Stimulated activated CD8-positive, alpha-beta memory T cell treated with anti-CD3 and anti-CD28 coated beads, Interleukin-7, amount 100 ng/mL, for 48 hours (primary cell): ENCODE measurements around the gene GRAMD4.
A peak's percentile ranks its signal among the peaks of the same experiment; 100 is the strongest.

Experiments used
- DNase-seq, 2 donors: peaks; one replicate each; pipeline ENCODE4 v3.0.0-alpha.2; 2020; ENCODE audit warnings: low read depth in 1 of 2; ENCODE audit errors: extremely low read depth in 1 of 2

The GRAMD4 gene

GRCh38 chr22:46652847-46653331 is 32.7 kb downstream of the GRAMD4 start:
- DNase-seq, result no peak

GRCh38 chr22:46653596-46653995 is 33.4 kb downstream of the GRAMD4 start:
- DNase-seq, result peak in 1 of 2 donors; percentile 47

GRCh38 chr22:46654426-46654825 is 34.2 kb downstream of the GRAMD4 start:
- DNase-seq, result no peak

DNA sequence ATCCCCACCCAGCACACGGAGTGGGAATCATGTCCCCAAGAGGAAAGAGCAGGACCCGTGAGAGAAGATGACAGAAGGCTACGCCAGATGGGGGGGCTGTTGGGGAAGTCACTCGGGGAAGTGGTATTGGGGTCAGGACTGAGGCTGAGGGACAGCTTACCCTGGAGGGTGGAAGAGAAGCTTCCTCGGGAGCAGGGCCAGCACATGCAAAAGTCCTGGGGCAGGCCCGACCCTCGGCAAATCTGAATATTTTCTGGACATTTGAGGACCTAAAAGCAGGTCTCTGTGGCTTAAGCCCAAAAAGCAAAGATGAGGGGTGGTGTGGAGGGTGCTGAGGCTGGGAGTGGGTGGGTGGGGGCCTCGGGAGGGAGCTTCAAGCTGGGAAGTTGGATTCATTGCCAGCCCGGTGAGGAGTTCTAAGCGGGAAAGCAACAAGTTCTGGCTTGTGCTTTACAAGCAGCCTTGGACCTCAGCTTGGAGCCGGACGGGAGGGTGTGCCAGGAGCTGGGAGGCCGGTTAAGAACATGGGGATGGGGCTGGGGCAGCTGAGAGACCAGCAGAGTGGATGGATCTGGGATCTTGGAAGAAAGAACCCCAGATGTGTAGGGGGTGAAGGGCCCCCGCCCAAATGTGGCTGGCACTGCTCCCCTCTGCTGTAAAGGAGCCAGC is 34.9 kb downstream of the GRAMD4 start:
- no peak for DNase-seq

DNA sequence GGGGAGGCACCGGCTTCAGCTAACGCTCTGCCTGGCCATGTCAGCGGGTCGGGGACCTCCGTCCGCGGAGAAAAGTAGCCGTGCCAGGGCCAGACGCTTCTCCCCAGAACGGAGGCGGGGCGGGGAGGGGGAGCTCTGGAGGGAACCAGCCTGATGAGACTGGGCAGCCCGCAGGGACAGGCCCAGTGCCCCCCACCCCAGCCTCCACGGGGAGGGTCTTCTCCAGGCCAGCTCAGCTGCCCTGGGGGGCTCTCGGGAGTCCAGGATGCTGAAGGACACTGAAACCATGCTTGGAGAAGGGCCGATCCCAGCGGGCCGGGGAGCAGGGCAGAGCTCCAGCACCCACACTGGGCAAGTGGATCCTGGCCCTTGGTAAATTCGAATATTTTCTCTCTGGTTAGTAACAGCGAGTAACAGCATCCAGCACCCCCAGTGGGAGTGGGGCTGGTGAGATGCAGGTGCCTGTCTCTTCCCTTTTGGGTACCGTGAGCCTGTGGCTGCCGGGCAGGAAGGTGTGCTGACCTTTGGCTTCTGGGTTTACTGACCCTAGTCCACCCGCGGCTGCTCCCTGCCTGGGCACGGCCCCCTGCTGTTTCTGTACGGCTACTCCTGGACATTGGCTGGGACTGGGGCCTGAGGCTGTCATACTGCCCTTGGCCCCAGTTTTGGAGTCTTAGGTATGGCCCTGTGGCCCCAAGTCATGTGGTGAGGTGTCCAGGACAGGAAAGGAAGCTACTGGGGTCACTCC is 35.8 kb downstream of the GRAMD4 start:
- no peak for DNase-seq

GRCh38 chr22:46656856-46657654 is 36.9 kb downstream of the GRAMD4 start:
- DNase-seq, result no peak

- DNase-seq, result no peak
Measured at GRCh38 chr22:46657655-46657953, 37.4 kb downstream of the GRAMD4 start.

DNA sequence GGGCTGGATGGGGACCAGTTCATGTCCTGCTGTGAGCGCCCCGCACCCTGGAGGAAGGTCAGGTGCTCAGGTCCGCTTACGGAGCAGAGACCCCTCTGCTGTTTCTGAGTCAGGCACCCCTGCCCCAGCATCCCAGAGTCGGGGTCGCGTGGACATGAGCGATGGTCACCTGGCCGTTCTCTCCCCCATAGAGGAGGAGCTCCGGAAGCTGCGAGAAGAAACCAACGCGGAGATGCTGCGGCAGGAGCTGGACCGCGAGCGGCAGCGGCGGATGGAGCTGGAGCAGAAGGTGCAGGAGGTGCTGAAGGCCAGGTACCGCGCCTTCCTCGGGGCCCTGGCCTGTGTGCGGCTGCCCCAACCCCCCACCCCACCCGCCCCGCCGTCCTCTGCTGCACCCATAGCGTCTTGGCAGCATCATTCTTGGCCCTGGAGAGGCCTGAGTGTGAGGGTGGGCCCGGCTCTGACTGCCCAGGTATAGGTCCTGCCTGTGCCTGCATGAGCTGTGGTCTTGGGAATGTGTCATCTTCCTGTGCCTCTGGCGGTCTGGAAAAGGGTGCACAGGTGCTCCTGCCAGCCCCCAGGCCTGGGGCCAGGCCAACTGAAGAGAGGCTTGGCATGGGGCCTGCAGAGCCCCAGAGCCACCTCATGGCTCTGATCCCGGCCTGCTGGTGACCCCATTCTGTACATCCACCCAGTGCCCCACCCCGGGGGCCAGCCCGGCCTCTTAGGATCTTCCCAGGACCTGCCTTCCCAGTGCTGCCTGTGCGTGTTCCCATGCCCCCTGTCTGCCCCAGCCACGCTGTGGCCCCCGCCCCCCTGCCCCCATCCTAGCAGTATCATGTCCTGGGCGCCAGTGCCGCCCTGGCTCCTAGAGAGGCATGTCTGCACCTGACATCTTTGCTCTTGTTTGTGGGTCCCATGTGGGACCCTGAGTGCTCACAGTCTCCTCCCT is 38.1 kb downstream of the GRAMD4 start:
- DNase-seq, result no peak

- DNase-seq, result no peak
Measured at GRCh38 chr22:46659059-46659790, 39.0 kb downstream of the GRAMD4 start.

DNA sequence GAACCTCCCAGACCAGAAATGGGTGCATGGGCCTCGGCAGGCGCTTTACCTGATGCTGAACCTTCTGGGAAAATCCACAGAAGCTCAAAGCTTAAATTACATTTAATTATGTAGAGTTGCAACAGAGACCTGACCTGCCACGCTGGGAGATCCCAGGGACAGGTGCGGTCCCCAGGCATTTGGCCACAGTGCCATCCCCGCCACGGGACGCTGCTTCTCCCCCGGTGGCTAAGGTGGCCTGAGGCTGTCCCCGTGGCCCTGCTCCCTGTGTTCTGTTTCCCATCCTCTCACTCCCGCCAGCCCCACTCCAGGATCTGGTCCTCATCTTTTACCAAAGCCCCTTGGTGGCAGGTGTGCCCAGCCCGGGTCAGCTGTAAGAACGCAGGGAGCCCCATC is 39.6 kb downstream of the GRAMD4 start:
- DNase-seq, result no peak

DNA sequence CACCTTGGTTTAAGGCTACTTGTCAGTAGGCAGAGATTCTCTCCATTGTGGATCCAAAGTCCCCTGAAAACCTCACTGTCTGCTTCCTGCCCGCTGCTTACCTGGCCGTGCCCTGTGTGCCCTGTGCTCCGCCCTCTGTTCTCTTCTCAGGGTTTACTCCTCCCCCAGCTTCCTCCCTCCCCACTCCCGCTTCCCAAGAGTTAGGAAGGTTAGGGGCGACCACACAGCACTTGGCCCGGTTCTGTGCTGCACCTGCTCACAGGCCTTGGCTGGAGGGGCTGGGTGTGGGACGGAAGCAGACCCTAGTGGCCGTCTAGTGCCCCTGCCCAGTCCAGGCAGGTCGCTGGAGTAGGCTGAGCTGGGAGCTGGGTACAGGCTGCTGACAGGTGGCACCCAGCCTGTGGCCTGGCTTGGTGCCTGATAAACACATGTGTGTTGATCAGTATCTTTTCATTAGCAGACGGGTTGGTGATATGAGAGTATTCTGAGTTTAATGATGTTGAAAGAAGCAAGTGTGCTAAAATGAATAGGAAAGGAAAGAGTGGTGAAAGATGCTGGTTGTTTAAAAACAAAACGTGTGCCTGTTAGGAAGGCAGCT is 40.5 kb downstream of the GRAMD4 start:
- no peak for DNase-seq

DNA sequence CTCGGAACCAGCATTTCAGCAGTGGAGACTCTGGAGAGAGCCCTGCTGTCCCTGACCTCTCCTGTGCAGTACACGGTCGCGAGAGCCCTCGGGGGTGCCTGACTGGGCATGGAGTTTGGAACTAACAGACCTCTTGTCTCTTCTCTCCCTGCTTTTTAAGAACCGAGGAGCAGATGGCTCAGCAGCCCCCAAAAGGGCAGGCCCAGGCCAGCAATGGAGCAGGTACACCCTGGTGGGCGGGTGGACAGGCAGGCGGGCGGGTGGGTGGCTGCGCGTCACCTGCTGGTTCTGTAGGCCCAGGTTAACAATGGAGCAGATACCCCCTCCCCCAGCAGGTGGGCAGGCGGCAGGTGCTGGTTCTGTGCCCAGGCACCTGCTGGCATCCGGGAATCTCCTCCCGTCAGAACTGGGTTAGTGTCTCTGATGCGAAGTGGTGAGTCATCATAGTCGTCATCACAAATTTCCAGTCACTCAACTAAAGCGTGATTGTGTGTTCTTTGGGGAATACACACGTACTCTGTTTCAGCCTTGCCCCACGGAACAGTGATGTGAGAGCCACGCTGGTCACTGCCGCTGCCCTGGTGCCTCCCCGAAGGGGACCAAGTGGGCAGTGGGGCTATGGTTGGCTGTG is 41.1 kb downstream of the GRAMD4 start:
- no peak for DNase-seq

DNA sequence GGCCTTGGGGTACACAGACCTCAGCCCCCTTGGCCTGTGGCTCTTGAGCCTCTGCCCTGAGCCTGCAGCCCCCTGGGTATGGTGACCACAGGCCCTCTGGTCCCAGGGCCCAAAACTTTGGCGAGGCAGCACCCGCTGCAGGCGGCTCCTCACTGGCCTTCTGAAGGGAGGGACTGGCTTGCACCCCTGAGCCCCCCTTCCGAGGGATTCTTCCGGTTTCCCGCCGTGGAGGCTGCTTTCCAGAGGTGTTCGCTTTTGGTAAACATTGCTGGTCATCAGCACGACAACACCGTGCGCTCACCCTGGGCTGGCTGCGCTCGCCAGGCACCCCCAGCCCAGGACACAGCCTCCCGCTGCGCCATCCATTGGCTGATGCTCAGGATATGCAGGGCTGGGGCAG is 42.0 kb downstream of the GRAMD4 start:
- no peak for DNase-seq

GRCh38 chr22:46663001-46663400 is 42.8 kb downstream of the GRAMD4 start:
- no peak for DNase-seq

DNA sequence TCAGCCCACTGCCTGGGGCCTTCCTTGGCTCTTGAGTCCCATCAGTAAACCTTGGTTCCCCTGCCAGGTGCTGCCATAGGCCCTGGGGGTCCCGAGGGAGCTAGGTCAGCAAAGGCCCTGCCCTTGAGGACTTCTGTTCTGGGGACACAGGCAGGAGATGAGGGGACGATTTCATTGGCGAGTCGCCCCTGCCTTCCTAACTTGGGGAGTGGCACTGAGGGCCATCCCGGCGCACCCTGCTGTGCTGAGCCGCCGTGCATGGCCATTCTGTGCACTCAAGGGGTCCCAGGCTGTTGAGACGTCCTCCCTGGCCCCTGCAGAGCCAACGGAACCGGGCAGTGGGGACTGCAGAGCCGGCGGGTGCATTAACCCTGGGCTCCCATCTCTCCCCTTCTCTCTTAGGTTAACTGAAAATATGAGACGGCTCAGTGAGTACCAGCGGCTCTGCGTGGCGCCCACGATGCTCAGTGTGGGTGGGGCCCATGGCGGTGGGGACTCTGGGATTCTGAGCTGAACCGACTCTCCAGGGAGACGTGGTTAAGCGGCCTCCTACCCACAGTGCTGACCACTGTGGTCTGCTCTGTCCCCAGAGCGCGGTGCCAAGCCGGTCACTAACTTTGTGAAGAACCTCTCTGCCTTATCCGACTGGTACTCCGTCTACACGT is 43.4 kb downstream of the GRAMD4 start:
- no peak for DNase-seq

GRCh38 chr22:46664301-46664855 is 44.2 kb downstream of the GRAMD4 start:
- no peak for DNase-seq

DNA sequence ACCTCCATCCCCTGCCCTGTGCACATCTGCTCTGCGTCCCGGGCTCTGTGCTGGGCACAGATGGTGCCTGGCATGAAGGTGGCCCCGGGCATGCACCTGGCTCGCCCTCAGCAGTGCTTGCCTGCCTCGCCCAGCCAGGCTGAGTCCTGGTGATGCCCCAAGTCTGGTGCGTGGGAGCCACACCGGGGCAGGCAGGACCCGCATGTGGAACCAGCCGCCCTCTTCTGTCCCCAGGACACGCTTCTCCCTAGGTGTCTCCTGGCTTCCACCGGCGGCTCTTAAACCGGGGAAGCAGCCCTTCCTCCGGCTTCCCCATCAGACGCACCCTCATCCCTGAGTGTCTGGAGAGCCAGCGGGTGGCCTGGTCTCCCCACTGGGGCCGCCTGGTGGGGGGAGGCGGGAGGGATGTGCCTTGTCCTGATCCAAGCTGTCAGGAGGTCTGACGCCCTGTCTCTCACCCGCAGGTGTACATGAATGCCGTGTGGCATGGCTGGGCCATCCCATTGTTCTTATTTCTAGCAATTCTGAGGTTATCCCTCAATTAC is 45.0 kb downstream of the GRAMD4 start:
- no peak for DNase-seq

- no peak for DNase-seq
Measured at GRCh38 chr22:46665751-46666280, 45.6 kb downstream of the GRAMD4 start.
